A549 (cell line): Measurements from ENCODE around the gene LRRC17. TPM values are rescaled to one million over a fixed set of nuclear protein-coding genes. Genes with fewer than 3 reads are reported as not detected.

Experiments used
- ATAC-seq, 2 experiments: fragments of 200-7000 bp in 1 of 2; fragments of >200 bp in 1 of 2; cut with Nextera tagmentation in 1 of 2; cut with Tn5 transposase in 1 of 2; 3 replicates each; pipeline versions ENCODE4 v1.8.0 to v1.9.1; 2018 to 2020; ENCODE audit warnings: mild to moderate bottlenecking in 1 of 2, moderate library complexity in 1 of 2
- CTCF ChIA-PET: fragments of 300-600 bp; sonication (Branson Sonifier 250); formaldehyde crosslinking; extraction: SDS; loops from one replicate; lab custom pipeline; 2021; ENCODE audit warnings: antibody characterized with exemption, inconsistent platforms; lab: Yijun Ruan, JAX
- POLR2A ChIA-PET: fragments of 350-600 bp; formaldehyde crosslinking; extraction: SDS; loops from one replicate; lab custom pipeline; 2021; ENCODE audit warnings: antibody characterized with exemption, inconsistent platforms; lab: Yijun Ruan, JAX
- DNase-seq, 2 experiments: peaks; one replicate each; pipeline versions ENCODE4 v3.0.0 to v3.0.0-alpha.2; 2011 to 2016; ENCODE audit warnings: low read depth in 1 of 2, low spot score in 1 of 2
- FAIRE-seq: peaks from 2 replicates; lab custom pipeline; 2011; peaks lifted over from hg19 to GRCh38; lab: Jason Lieb, UNC
- H3K27ac ChIP-seq, 2 experiments: fragments of >200 bp; sonication (Bioruptor Twin); formaldehyde crosslinking; 3 replicates each; pipeline ENCODE4 v1.5.1; 2016 to 2017
- H3K4me1 ChIP-seq: fragments of >200 bp; sonication (Bioruptor Twin); formaldehyde crosslinking; 3 replicates; pipeline ENCODE4 v1.6.1; 2016
- H3K4me2 ChIP-seq: fragments of >200 bp; sonication (Bioruptor Twin); formaldehyde crosslinking; 3 replicates; pipeline ENCODE4 v1.6.1; 2016
- H3K4me3 ChIP-seq: fragments of >200 bp; sonication (Bioruptor Twin); formaldehyde crosslinking; 3 replicates; pipeline ENCODE4 v1.5.1; 2016
- H3K9me3 ChIP-seq: fragments of >200 bp; sonication (Bioruptor Twin); formaldehyde crosslinking; 3 replicates; pipeline ENCODE4 v1.6.1; 2016
- BHLHE40 ChIP-seq: IDR thresholded peaks from 2 replicates; pipeline ENCODE4 v1.6.1; 2012; ENCODE audit warnings: low read depth, low read length, inconsistent platforms
- CBX8 ChIP-seq: fragments of 200-600 bp; sonication (generic); IDR thresholded peaks from 2 replicates; pipeline ENCODE4 v1.6.1; 2016
- CEBPB ChIP-seq, 2 experiments: fragments of >200 bp in 1 of 2; sonication (Bioruptor Twin) in 1 of 2; formaldehyde crosslinking in 1 of 2; IDR thresholded peaks; 2 replicates each; pipeline ENCODE4 v1.6.1; 2012 to 2016
- CHD4 ChIP-seq: fragments of 200-600 bp; sonication (generic); IDR thresholded peaks from 2 replicates; pipeline ENCODE4 v1.6.1; 2016; ENCODE audit warnings: antibody characterized with exemption, mild to moderate bottlenecking, borderline replicate concordance
- EHF ChIP-seq: fragments of 250-450 bp; sonication (Bioruptor Pico); IDR thresholded peaks from 2 replicates; pipeline ENCODE4 v1.5.0; 2020; ENCODE audit warnings: mild to moderate bottlenecking
- EHMT2 ChIP-seq: fragments of 200-600 bp; sonication (generic); IDR thresholded peaks from 2 replicates; pipeline ENCODE4 v1.6.1; 2016; ENCODE audit warnings: antibody characterized with exemption, low read depth, mild to moderate bottlenecking, moderate library complexity
- GATA3 ChIP-seq: IDR thresholded peaks from 2 replicates; pipeline ENCODE4 v1.6.1; 2012; ENCODE audit warnings: borderline replicate concordance
- HDAC2 ChIP-seq: fragments of 200-600 bp; sonication (generic); IDR thresholded peaks from 2 replicates; pipeline ENCODE4 v1.6.1; 2016
- HEYL ChIP-seq: fragments of 250-450 bp; sonication (Bioruptor Pico); IDR thresholded peaks from 2 replicates; pipeline ENCODE4 v1.8.0; 2021; ENCODE audit warnings: mild to moderate bottlenecking, moderate library complexity
- JUN ChIP-seq, 2 experiments: fragments of >200 bp; sonication (Bioruptor Twin); formaldehyde crosslinking; IDR thresholded peaks; 2 replicates in 1 of 2; 3 replicates in 1 of 2; pipeline ENCODE4 v1.6.1; 2016 to 2017
- MYC ChIP-seq: IDR thresholded peaks from 2 replicates; pipeline ENCODE4 v1.6.1; 2012; ENCODE audit warnings: mild to moderate bottlenecking, inconsistent platforms, low read length, improper control_type of control experiment, borderline replicate concordance
- NFE2L2 ChIP-seq: fragments of 150-350 bp; conservative IDR thresholded peaks from 2 replicates; pipeline ENCODE4 v1.6.1; 2014; ENCODE audit warnings: low read length
- NPAS2 ChIP-seq: fragments of 250-450 bp; sonication (Bioruptor Pico); IDR thresholded peaks from 2 replicates; pipeline ENCODE4 v1.8.0; 2022; ENCODE audit warnings: mild to moderate bottlenecking, moderate library complexity, borderline replicate concordance
- PHF8 ChIP-seq: fragments of 200-600 bp; sonication (generic); IDR thresholded peaks from 2 replicates; pipeline ENCODE4 v1.6.1; 2016; ENCODE audit warnings: low read depth, mild to moderate bottlenecking, antibody characterized with exemption, moderate library complexity, borderline replicate concordance
- POLR2AphosphoS2 ChIP-seq: conservative IDR thresholded peaks from 2 replicates; pipeline ENCODE4 v1.6.1; 2012; ENCODE audit warnings: low read length, improper control_type of control experiment, inconsistent platforms
- RNF2 ChIP-seq: fragments of 200-600 bp; sonication (generic); IDR thresholded peaks from 2 replicates; pipeline ENCODE4 v1.6.1; 2016; ENCODE audit warnings: low read depth, mild to moderate bottlenecking, antibody characterized with exemption, moderate library complexity, borderline replicate concordance
- SMC3 ChIP-seq: fragments of >200 bp; sonication (Bioruptor Twin); formaldehyde crosslinking; IDR thresholded peaks from 3 replicates; pipeline ENCODE4 v1.6.1; 2018; ENCODE audit warnings: inconsistent platforms
- ZNF302 ChIP-seq: fragments of 250-450 bp; sonication (Bioruptor Pico); IDR thresholded peaks from 2 replicates; pipeline ENCODE4 v1.9.0; 2021; ENCODE audit warnings: inconsistent platforms, mild to moderate bottlenecking, moderate library complexity
- ZSCAN20 ChIP-seq: fragments of 250-450 bp; sonication (Bioruptor Pico); IDR thresholded peaks from 2 replicates; pipeline ENCODE4 v1.8.0; 2022; ENCODE audit warnings: mild to moderate bottlenecking, moderate library complexity
- WGBS: methylation state at CpG from one replicate; pipeline ENCODE4 v1.1.6; 2017; ENCODE audit errors: missing lambda C conversion rate; 5-methylcytosine and 5-hydroxymethylcytosine counted together
- polyA plus RNA-seq, 4 experiments: library from polyadenylated mRNA; depleted of rRNA in 3 of 4; stranded (reverse); fragments of >200 nt; fragmentation: RNase III in 1 of 4; extraction: RNeasy Plus Mini Kit Qiagen cat#74134 plus additional on column Dnase treatment in 1 of 4; gene quantifications; 2 replicates in 3 of 4; 3 replicates in 1 of 4; pipeline ENCODE4 v1.2.3, GENCODE V29; 2011 to 2017
- TF ChIP-seq, protein P1 (sequence below): IDR thresholded peaks from 2 replicates; pipeline ENCODE4 v1.6.1; 2012
- TF ChIP-seq, protein P2 (sequence below): fragments of 250-450 bp; sonication (Bioruptor Pico); IDR thresholded peaks from 2 replicates; pipeline ENCODE4 v1.5.0; 2020; ENCODE audit warnings: low read depth, mild to moderate bottlenecking, moderate library complexity
- TF ChIP-seq, protein P3 (sequence below): fragments of >200 bp; sonication (Bioruptor Twin); formaldehyde crosslinking; IDR thresholded peaks from 3 replicates; pipeline ENCODE4 v1.6.1; 2016
- TF ChIP-seq, protein P4 (sequence below): fragments of 150-350 bp; IDR thresholded peaks from 2 replicates; pipeline ENCODE4 v1.6.1; 2014; ENCODE audit warnings: low read depth, mild to moderate bottlenecking, low read length
- TF ChIP-seq, protein P5 (sequence below): fragments of 450-650 bp; IDR thresholded peaks from 2 replicates; pipeline ENCODE4 v1.6.1; 2014; ENCODE audit warnings: antibody characterized with exemption
- TF ChIP-seq, protein P6 (sequence below): fragments of >200 bp; sonication (Bioruptor Twin); formaldehyde crosslinking; IDR thresholded peaks from 3 replicates; pipeline ENCODE4 v1.5.1; 2016

The LRRC17 gene
- polyA plus RNA-seq, 2 of the 4 experiments (the other 2 are of a cell fraction) = 0.05 to 0.36 TPM

DNA sequence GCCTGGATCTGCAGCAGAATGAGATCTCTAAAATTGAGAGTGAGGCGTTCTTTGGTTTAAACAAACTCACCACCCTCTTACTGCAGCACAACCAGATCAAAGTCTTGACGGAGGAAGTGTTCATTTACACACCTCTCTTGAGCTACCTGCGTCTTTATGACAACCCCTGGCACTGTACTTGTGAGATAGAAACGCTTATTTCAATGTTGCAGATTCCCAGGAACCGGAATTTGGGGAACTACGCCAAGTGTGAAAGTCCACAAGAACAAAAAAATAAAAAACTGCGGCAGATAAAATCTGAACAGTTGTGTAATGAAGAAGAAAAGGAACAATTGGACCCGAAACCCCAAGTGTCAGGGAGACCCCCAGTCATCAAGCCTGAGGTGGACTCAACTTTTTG lies 21.4 kb downstream of the LRRC17 start:
- FAIRE-seq (no peak), DNase-seq (no peak), ATAC-seq (no peak)
- H3K4me2 ChIP-seq = no peak overlapping the region
- no peak for TF ChIP-seq CBX8
- H3K4me3 ChIP-seq = no peak overlapping the region
- CTCF ChIA-PET = interaction anchor here (0.5 to 1.0 kb wide), 2 partner anchors 8 to 9 kb away, joined by 3 read pairs; no protein-coding TSS in a partner anchor
- WGBS = 86% methylated on average over 8 of the region's 8 CpGs
- H3K9me3 ChIP-seq = no peaks in the 10 kb centered on the region
- no peaks in the 10 kb centered on the region for H3K4me1 ChIP-seq
- no peak overlapping the region for H3K27ac ChIP-seq
- POLR2A ChIA-PET = no interaction called here

DNA sequence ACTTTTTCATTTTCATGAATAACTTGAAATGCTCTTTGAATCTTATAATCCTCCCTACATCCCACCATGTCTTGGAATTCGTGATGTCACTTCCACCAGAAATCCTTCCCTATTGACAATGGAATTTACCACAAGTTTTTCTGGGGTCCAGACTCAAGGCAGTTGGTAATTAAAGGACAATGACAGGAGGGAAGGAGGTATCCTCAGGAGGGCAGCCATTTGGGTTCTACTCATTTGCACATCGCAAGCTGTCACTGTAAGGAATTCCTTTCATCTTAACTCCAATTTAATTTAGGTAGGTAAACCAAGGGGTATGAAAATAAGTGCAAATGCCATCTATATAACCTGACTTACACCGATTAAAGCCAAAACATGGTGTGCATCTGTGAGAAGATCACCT lies 21.9 kb downstream of the LRRC17 start:
- Histone ChIP-seq H3K27ac (no peak overlapping the region), H3K4me2 (no peak overlapping the region), H3K4me3 (no peak overlapping the region), H3K9me3 (no peaks in the 10 kb centered on the region)
- WGBS = 82% methylated on average over 3 of the region's 3 CpGs
- no peak for FAIRE-seq
- DNase-seq = no peak
- CTCF ChIA-PET = interaction anchor here (0.5 to 1.0 kb wide), 2 partner anchors 9 kb away, joined by 3 read pairs; no protein-coding TSS in a partner anchor
- POLR2A ChIA-PET = no interaction called here
- TF ChIP-seq CHD4 = no peak
- TF ChIP-seq CEBPB (IDR thresholded peaks at IDR 0.05) = no peak
- TF ChIP-seq, protein P1, sequence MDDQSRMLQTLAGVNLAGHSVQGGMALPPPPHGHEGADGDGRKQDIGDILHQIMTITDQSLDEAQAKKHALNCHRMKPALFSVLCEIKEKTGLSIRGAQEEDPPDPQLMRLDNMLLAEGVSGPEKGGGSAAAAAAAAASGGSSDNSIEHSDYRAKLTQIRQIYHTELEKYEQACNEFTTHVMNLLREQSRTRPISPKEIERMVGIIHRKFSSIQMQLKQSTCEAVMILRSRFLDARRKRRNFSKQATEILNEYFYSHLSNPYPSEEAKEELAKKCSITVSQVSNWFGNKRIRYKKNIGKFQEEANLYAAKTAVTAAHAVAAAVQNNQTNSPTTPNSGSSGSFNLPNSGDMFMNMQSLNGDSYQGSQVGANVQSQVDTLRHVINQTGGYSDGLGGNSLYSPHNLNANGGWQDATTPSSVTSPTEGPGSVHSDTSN = no peak
- no peak for TF ChIP-seq EHMT2
- TF ChIP-seq POLR2AphosphoS2 = no peak
- no peak for TF ChIP-seq NFE2L2
- no peak for TF ChIP-seq BHLHE40
- TF ChIP-seq NPAS2 (CRISPR knock-in tag) = no peak
- TF ChIP-seq, protein P2, sequence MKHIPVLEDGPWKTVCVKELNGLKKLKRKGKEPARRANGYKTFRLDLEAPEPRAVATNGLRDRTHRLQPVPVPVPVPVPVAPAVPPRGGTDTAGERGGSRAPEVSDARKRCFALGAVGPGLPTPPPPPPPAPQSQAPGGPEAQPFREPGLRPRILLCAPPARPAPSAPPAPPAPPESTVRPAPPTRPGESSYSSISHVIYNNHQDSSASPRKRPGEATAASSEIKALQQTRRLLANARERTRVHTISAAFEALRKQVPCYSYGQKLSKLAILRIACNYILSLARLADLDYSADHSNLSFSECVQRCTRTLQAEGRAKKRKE = no peak
- TF ChIP-seq, protein P3, sequence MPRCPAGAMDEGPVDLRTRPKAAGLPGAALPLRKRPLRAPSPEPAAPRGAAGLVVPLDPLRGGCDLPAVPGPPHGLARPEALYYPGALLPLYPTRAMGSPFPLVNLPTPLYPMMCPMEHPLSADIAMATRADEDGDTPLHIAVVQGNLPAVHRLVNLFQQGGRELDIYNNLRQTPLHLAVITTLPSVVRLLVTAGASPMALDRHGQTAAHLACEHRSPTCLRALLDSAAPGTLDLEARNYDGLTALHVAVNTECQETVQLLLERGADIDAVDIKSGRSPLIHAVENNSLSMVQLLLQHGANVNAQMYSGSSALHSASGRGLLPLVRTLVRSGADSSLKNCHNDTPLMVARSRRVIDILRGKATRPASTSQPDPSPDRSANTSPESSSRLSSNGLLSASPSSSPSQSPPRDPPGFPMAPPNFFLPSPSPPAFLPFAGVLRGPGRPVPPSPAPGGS = no peak
- no peak for TF ChIP-seq EHF (CRISPR knock-in tag)
- TF ChIP-seq, protein P4, sequence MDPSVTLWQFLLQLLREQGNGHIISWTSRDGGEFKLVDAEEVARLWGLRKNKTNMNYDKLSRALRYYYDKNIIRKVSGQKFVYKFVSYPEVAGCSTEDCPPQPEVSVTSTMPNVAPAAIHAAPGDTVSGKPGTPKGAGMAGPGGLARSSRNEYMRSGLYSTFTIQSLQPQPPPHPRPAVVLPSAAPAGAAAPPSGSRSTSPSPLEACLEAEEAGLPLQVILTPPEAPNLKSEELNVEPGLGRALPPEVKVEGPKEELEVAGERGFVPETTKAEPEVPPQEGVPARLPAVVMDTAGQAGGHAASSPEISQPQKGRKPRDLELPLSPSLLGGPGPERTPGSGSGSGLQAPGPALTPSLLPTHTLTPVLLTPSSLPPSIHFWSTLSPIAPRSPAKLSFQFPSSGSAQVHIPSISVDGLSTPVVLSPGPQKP = no peak
- no peak for TF ChIP-seq JUN (IDR thresholded peaks at IDR 0.05)
- no peak for TF ChIP-seq RNF2
- no peak for TF ChIP-seq GATA3
- no peak for TF ChIP-seq ZNF302 (CRISPR knock-in tag)
- no peak for TF ChIP-seq MYC
- no peak for TF ChIP-seq HEYL
- TF ChIP-seq, all 56 proteins: peak for 0
- no peak for ATAC-seq
- no peaks in the 10 kb centered on the region for H3K4me1 ChIP-seq

DNA sequence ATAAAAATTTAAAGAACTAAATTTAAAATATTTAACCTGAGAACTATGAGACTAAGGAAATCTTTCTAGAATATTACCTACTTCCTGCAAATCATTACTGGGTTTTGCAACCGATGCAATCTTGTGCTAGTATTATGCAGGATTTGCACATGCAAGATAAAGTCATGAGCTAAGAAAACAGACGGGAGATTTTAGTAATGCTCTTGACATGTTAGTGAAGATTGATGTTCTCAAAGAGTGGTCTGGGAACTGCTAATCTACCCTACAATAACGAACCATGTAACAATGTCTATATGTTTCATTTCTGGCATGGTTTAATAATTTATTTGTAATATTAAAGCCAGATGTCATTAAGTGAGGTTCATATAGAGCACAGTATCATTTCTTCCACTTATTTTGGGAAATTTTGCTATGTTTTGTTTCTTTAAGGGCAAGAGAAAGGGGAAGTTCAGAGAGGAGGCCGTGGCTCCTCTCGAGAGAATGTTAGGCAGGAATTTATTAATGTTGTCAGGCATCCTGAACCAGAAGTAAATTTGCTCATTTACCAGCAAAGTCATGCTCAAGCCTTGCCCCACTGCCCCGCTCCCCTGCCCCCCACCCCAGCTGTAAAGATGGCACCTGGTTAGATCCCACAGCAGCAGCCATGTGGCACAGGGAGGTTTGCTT lies 22.8 kb downstream of the LRRC17 start:
- ATAC-seq (no peak), FAIRE-seq (no peak), DNase-seq (no peak)
- WGBS = 86% methylated on average over 6 of the region's 6 CpGs
- CTCF ChIA-PET = no interaction called here
- no peak overlapping the region for H3K27ac ChIP-seq
- no peaks in the 10 kb centered on the region for H3K9me3 ChIP-seq
- no peaks in the 10 kb centered on the region for H3K4me1 ChIP-seq
- H3K4me2 ChIP-seq = no peak overlapping the region
- no peak overlapping the region for H3K4me3 ChIP-seq
- POLR2A ChIA-PET = no interaction called here
- TF ChIP-seq HDAC2 (no peak), NPAS2 (CRISPR knock-in tag) (no peak), ZSCAN20 (CRISPR knock-in tag) (no peak), SMC3 (no peak), MYC (no peak), CHD4 (no peak), GATA3 (no peak), PHF8 (no peak)
- TF ChIP-seq, protein P1 = no peak
- TF ChIP-seq, protein P5, sequence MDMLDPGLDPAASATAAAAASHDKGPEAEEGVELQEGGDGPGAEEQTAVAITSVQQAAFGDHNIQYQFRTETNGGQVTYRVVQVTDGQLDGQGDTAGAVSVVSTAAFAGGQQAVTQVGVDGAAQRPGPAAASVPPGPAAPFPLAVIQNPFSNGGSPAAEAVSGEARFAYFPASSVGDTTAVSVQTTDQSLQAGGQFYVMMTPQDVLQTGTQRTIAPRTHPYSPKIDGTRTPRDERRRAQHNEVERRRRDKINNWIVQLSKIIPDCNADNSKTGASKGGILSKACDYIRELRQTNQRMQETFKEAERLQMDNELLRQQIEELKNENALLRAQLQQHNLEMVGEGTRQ = no peak
- TF ChIP-seq, protein P6, sequence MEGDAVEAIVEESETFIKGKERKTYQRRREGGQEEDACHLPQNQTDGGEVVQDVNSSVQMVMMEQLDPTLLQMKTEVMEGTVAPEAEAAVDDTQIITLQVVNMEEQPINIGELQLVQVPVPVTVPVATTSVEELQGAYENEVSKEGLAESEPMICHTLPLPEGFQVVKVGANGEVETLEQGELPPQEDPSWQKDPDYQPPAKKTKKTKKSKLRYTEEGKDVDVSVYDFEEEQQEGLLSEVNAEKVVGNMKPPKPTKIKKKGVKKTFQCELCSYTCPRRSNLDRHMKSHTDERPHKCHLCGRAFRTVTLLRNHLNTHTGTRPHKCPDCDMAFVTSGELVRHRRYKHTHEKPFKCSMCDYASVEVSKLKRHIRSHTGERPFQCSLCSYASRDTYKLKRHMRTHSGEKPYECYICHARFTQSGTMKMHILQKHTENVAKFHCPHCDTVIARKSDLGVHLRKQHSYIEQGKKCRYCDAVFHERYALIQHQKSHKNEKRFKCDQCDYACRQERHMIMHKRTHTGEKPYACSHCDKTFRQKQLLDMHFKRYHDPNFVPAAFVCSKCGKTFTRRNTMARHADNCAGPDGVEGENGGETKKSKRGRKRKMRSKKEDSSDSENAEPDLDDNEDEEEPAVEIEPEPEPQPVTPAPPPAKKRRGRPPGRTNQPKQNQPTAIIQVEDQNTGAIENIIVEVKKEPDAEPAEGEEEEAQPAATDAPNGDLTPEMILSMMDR = no peak
